ENCODE data around the gene PRPF8. TPM values are rescaled to one million over a fixed set of nuclear protein-coding genes. Genes with fewer than 3 reads are reported as not detected.

PRPF8 gene
- total and polyA plus RNA-seq, 4 experiments from 2014 or later, result 87.9 to 464 (median 327) TPM

DNA sequence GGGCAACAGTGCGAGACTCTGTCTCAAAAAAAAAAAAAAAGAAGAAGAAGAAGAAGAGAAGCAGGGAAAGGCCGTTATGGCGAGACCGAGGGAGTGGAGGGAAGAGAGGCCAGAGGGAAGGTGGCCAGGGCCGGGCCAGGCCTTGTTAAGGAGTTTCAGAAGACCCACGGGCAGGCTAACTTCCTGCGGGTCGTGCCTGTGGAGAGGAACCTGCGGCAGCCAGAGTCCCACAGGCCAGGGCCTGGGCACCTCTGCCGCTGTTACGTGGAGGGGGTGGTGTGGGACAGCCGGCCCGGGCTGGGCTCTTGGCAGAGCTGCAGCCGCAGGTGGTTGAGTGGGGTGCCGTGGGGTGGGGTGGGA is 45.3 kb upstream of the PRPF8 start:
- H3K4me1 ChIP-seq (ENCODE audit: insufficient read depth, low read length), result peaks cover 35% of the 10 kb centered on the region
- H3K4me1 Mint-ChIP-seq, result peaks cover 12 to 45% (median 16%) of the 10 kb centered on the region in 4 donors
- peaks cover 8 to 30% of the 10 kb centered on the region in 2 donors for H3K36me3 Mint-ChIP-seq
- no peak overlapping the region for H3K4me3 ChIP-seq (ENCODE audit: low read length in 2 of 2)
- no peak overlapping the region for H3K27ac ChIP-seq (ENCODE audit: low read depth, low read length)
- H3K27me3 Mint-ChIP-seq, result no peaks in the 10 kb centered on the region
- no peak for DNase-seq
- peak overlapping the region in 2 of 7 donors; percentile 68 to 88 for H3K27ac Mint-ChIP-seq
- H3K36me3 ChIP-seq (ENCODE audit: insufficient read depth, low read length), result peaks cover 16% of the 10 kb centered on the region
- H3K27me3 ChIP-seq (ENCODE audit: insufficient read depth, low read length), result no peaks in the 10 kb centered on the region
- ChIA-PET POLR2A (ENCODE audit: partially characterized antibody) (interaction anchor here (1.6 kb wide), 1 partner anchor 13 kb away, joined by 5 read pairs; the partner anchor contains the start of gene SERPINF2), CTCF (ENCODE audit: partially characterized antibody) (no interaction called here)
- intact Hi-C loops (cut with micrococcal nuclease), result no loop called here
- H3K9me3 Mint-ChIP-seq, result no peaks in the 10 kb centered on the region
- H3K4me3 Mint-ChIP-seq, result peak overlapping the region in 2 of 8 donors; percentile 31 to 42
- H3K9me3 ChIP-seq (ENCODE audit: control insufficient read depth in 1 of 2, low read length in 2 of 2), result no peaks in the 10 kb centered on the region

- no peak for DNase-seq
- H3K4me3 Mint-ChIP-seq, result peak overlapping the region in 1 of 8 donors; percentile 36
These were observed 43.4 kb upstream of the PRPF8 start for GRCh38 chr17:1727876-1728630.

DNA sequence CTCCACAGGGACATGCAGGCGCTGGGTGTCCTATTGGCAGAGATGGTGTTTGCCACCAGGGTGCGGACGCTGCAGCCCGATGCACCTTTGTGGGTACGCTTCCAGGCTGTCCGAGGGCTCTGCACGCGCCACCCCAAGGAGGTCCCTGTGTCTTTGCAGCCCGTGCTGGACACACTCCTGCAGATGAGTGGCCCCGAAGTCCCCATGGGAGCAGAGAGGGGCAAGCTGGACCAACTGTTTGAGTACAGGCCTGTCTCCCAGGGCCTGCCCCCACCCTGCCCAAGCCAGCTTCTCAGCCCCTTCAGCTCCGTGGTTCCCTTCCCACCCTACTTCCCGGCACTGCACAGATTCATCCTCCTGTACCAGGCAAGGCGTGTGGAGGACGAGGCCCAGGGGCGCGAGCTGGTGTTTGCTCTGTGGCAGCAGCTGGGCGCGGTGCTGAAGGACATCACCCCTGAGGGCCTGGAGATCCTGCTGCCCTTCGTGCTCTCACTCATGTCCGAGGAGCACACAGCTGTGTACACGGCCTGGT is 42.7 kb upstream of the PRPF8 start:
- Mint-ChIP-seq H3K4me3 (no peak overlapping the region), H3K9me3 (peaks cover 0 to 2% (median 0%) of the 10 kb centered on the region in 8 donors), H3K4me1 (peaks cover 15 to 59% (median 30%) of the 10 kb centered on the region in 4 donors), H3K36me3 (peaks cover 8 to 25% of the 10 kb centered on the region in 2 donors), H3K27me3 (no peaks in the 10 kb centered on the region), H3K27ac (no peak overlapping the region)
- CTCF ChIA-PET (ENCODE audit: partially characterized antibody), result interaction anchor here (0.6 to 1.0 kb wide), 4 partner anchors 10 to 555 kb away, joined by 3 read pairs; no protein-coding TSS in a partner anchor
- no peak overlapping the region for H3K27ac ChIP-seq (ENCODE audit: low read depth, low read length)
- H3K9me3 ChIP-seq (ENCODE audit: control insufficient read depth in 1 of 2, low read length in 2 of 2), result no peaks in the 10 kb centered on the region
- POLR2A ChIA-PET (ENCODE audit: partially characterized antibody), result interaction anchor here (1.3 to 4.0 kb wide), 4 partner anchors 10 to 102 kb away, joined by 3 to 12 read pairs (median 6); partner anchors contain the start of genes RPA1 and SMYD4
- H3K4me1 ChIP-seq (ENCODE audit: insufficient read depth, low read length), result peaks cover 51% of the 10 kb centered on the region
- intact Hi-C loops (cut with micrococcal nuclease), result no loop called here
- peaks cover 16% of the 10 kb centered on the region for H3K36me3 ChIP-seq (ENCODE audit: insufficient read depth, low read length)
- no peak for DNase-seq
- no peaks in the 10 kb centered on the region for H3K27me3 ChIP-seq (ENCODE audit: insufficient read depth, low read length)
- H3K4me3 ChIP-seq (ENCODE audit: low read length in 2 of 2), result no peak overlapping the region

More at GRCh38 chr17:1727876-1728630, 43.4 kb upstream of the PRPF8 start:
- H3K36me3 ChIP-seq (ENCODE audit: insufficient read depth, low read length), result peaks cover 16% of the 10 kb centered on the region
- H3K36me3 Mint-ChIP-seq, result peaks cover 8 to 26% of the 10 kb centered on the region in 2 donors
- H3K4me1 ChIP-seq (ENCODE audit: insufficient read depth, low read length), result peaks cover 46% of the 10 kb centered on the region
- peaks cover 11 to 52% (median 24%) of the 10 kb centered on the region in 4 donors for H3K4me1 Mint-ChIP-seq
- H3K9me3 ChIP-seq (ENCODE audit: control insufficient read depth in 1 of 2, low read length in 2 of 2), result no peaks in the 10 kb centered on the region
- no peaks in the 10 kb centered on the region for H3K27me3 Mint-ChIP-seq
- H3K27ac Mint-ChIP-seq, result peak overlapping the region in 2 of 7 donors; percentile 36 to 53
- intact Hi-C loops (cut with micrococcal nuclease), result no loop called here
- no peak overlapping the region for H3K4me3 ChIP-seq (ENCODE audit: low read length in 2 of 2)
- ChIA-PET CTCF (ENCODE audit: partially characterized antibody) (no interaction called here), POLR2A (ENCODE audit: partially characterized antibody) (interaction anchor here (1.7 to 4.0 kb wide), 3 partner anchors 9 to 36 kb away, joined by 5 to 12 read pairs (median 7); no protein-coding TSS in a partner anchor)
- peaks cover 0 to 2% (median 0%) of the 10 kb centered on the region in 8 donors for H3K9me3 Mint-ChIP-seq
- H3K27me3 ChIP-seq (ENCODE audit: insufficient read depth, low read length), result no peaks in the 10 kb centered on the region
- H3K27ac ChIP-seq (ENCODE audit: low read depth, low read length), result no peak overlapping the region

GRCh38 chr17:1726626-1727257 is 42.1 kb upstream of the PRPF8 start:
- Histone ChIP-seq H3K27me3 (ENCODE audit: insufficient read depth, low read length) (no peaks in the 10 kb centered on the region), H3K9me3 (ENCODE audit: control insufficient read depth in 1 of 2, low read length in 2 of 2) (no peaks in the 10 kb centered on the region), H3K36me3 (ENCODE audit: insufficient read depth, low read length) (peaks cover 16% of the 10 kb centered on the region), H3K27ac (ENCODE audit: low read depth, low read length) (no peak overlapping the region), H3K4me3 (ENCODE audit: low read length in 2 of 2) (no peak overlapping the region), H3K4me1 (ENCODE audit: insufficient read depth, low read length) (peaks cover 55% of the 10 kb centered on the region)
- Mint-ChIP-seq H3K9me3 (peaks cover 0 to 2% (median 0%) of the 10 kb centered on the region in 8 donors), H3K36me3 (peaks cover 8 to 23% of the 10 kb centered on the region in 2 donors), H3K27me3 (no peaks in the 10 kb centered on the region), H3K4me3 (peak overlapping the region in 3 of 8 donors; percentile 21 to 48 (median 36)), H3K4me1 (peaks cover 15 to 63% (median 31%) of the 10 kb centered on the region in 4 donors), H3K27ac (no peak overlapping the region)
- POLR2A ChIA-PET (ENCODE audit: partially characterized antibody), result interaction anchor here (1.3 to 4.0 kb wide), 4 partner anchors 10 to 103 kb away, joined by 3 to 12 read pairs (median 6); partner anchors contain the start of genes RPA1 and SMYD4
- intact Hi-C loops (cut with micrococcal nuclease), result no loop called here
- DNase-seq, result no peak
- CTCF ChIA-PET (ENCODE audit: partially characterized antibody), result interaction anchor here (0.6 to 1.0 kb wide), 4 partner anchors 10 to 556 kb away, joined by 3 read pairs; no protein-coding TSS in a partner anchor

DNA sequence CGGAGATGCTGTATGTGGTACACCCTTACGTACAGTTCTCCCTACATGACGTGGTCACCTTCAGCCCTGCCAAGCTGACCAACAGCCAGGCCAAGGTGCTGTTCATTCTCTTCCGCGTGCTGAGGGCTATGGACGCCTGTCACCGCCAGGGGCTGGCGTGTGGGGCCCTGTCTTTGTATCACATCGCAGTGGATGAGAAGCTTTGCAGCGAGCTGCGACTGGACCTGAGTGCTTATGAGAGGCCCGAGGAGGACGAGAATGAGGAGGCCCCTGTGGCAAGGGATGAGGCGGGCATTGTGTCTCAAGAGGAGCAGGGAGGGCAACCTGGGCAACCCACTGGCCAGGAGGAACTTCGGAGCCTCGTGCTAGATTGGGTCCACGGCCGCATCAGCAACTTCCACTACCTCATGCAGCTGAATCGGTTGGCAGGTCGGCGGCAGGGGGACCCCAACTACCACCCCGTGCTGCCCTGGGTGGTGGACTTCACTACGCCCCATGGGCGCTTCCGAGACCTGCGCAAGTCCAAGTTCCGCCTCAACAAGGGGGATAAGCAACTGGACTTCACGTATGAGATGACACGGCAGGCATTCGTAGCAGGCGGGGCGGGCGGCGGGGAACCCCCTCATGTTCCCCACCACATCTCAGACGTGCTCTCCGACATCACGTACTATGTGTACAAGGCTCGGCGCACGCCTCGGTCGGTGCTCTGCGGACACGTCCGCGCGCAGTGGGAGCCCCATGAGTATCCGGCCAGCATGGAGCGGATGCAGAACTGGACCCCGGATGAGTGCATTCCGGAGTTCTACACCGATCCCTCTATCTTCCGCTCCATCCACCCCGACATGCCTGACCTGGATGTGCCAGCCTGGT is 41.2 kb upstream of the PRPF8 start:
- H3K27me3 Mint-ChIP-seq, result no peaks in the 10 kb centered on the region
- intact Hi-C loops (cut with micrococcal nuclease), result no loop called here
- H3K4me1 Mint-ChIP-seq, result peaks cover 15 to 67% (median 32%) of the 10 kb centered on the region in 4 donors
- H3K36me3 ChIP-seq (ENCODE audit: insufficient read depth, low read length), result peaks cover 16% of the 10 kb centered on the region
- H3K4me3 Mint-ChIP-seq, result peak overlapping the region; percentile 69 to 84 (median 79)
- H3K36me3 Mint-ChIP-seq, result peaks cover 8 to 21% of the 10 kb centered on the region in 2 donors
- H3K9me3 ChIP-seq (ENCODE audit: control insufficient read depth in 1 of 2, low read length in 2 of 2), result no peaks in the 10 kb centered on the region
- H3K4me1 ChIP-seq (ENCODE audit: insufficient read depth, low read length), result peaks cover 58% of the 10 kb centered on the region
- peak overlapping the region in 1 of 2 donors; percentile 72 for H3K4me3 ChIP-seq (ENCODE audit: low read length in 2 of 2)
- H3K27ac ChIP-seq (ENCODE audit: low read depth, low read length), result no peak overlapping the region
- H3K27me3 ChIP-seq (ENCODE audit: insufficient read depth, low read length), result no peaks in the 10 kb centered on the region
- H3K27ac Mint-ChIP-seq, result peak overlapping the region in 6 of 7 donors; percentile 27 to 86 (median 60)
- ChIA-PET CTCF (ENCODE audit: partially characterized antibody) (interaction anchor here (1.0 kb wide), 1 partner anchor 140 kb away, joined by 3 read pairs; no protein-coding TSS in a partner anchor), POLR2A (ENCODE audit: partially characterized antibody) (interaction anchor here (1.1 to 6.3 kb wide), 6 partner anchors 10 to 104 kb away, joined by 3 to 62 read pairs (median 10); partner anchors contain the start of genes PRPF8, RPA1, SERPINF1 and SMYD4)
- H3K9me3 Mint-ChIP-seq, result peaks cover 0 to 2% (median 0%) of the 10 kb centered on the region in 8 donors
- DNase-seq, result no peak
